Esophagus muscularis mucosa (tissue), 4 donors: ENCODE measurements around the gene CBFA2T2. TPM values are rescaled to one million over a fixed set of nuclear protein-coding genes. Genes with fewer than 3 reads are reported as not detected.
A peak's percentile ranks its signal among the peaks of the same experiment; 100 is the strongest.

ENCODE experiments used
- DNase-seq: peaks from one replicate; pipeline ENCODE4 v3.0.0-alpha.2; 2017; ENCODE audit errors: extremely low spot score
- H3K27ac ChIP-seq, 4 donors: fragments of 200-600 bp; sonication (generic); replicated peaks in 1 of 4; 1 replicate in 3 of 4; 2 replicates in 1 of 4; pipeline ENCODE4 v1.5.1; 2016 to 2019; ENCODE audit warnings: mild to moderate bottlenecking in 1 of 4
- H3K27me3 ChIP-seq, 4 donors: fragments of 200-600 bp; sonication (generic); one replicate each; pipeline versions ENCODE4 v1.5.1 to v1.6.0; 2016 to 2019
- H3K36me3 ChIP-seq, 4 donors: fragments of 200-600 bp; sonication (generic); one replicate each; pipeline ENCODE4 v1.5.1; 2016 to 2019
- H3K4me1 ChIP-seq, 4 donors: fragments of 200-600 bp; sonication (generic); one replicate each; pipeline ENCODE4 v1.5.1; 2016 to 2019
- H3K4me3 ChIP-seq, 4 donors: fragments of 200-600 bp; sonication (generic); 1 replicate in 2 of 4; 2 replicates in 2 of 4; pipeline ENCODE4 v1.5.1; 2016 to 2019; ENCODE audit warnings: mild to moderate bottlenecking in 4 of 4, moderate library complexity in 1 of 4
- H3K9me3 ChIP-seq, 4 donors: fragments of 200-600 bp; sonication (generic); 1 replicate in 3 of 4; 2 replicates in 1 of 4; pipeline ENCODE4 v1.5.1; 2016 to 2019
- CTCF ChIP-seq, 3 experiments: fragments of 200-600 bp in 2 of 3; fragments of 450-650 bp in 1 of 3; sonication (generic) in 2 of 3; IDR thresholded peaks; one replicate each; pipeline ENCODE4 v1.5.1; 2017 to 2019; ENCODE audit warnings: antibody characterized with exemption in 3 of 3, mild to moderate bottlenecking in 2 of 3, moderate library complexity in 1 of 3
- EP300 ChIP-seq: sonication (generic); formaldehyde crosslinking; IDR thresholded peaks from one replicate; pipeline ENCODE4 v1.6.1; 2017; ENCODE audit warnings: antibody characterized with exemption
- POLR2A ChIP-seq: fragments of 450-650 bp; IDR thresholded peaks from one replicate; pipeline ENCODE4 v1.6.1; 2017; ENCODE audit warnings: antibody characterized with exemption, moderate library complexity, mild to moderate bottlenecking, low read depth
- POLR2AphosphoS5 ChIP-seq, 2 donors: sonication (generic); formaldehyde crosslinking; IDR thresholded peaks; one replicate each; pipeline ENCODE4 v1.6.1; 2017; ENCODE audit warnings: antibody characterized with exemption in 2 of 2
- WGBS: methylation state at CpG from one replicate; pipeline ENCODE4 v1.1.5; 2018; 5-methylcytosine and 5-hydroxymethylcytosine counted together
- intact Hi-C: fragments of 100-400 bp; cut with DNase I; formaldehyde crosslinking; loops from one replicate; pipeline ENCODE4 v1.15.1; 2023
- total RNA-seq, 4 donors: library from RNA; depleted of rRNA; stranded (reverse); fragments of >200 nt; gene quantifications; one replicate each; pipeline versions ENCODE4 v1.1.0 to v1.2.1, GENCODE V29; 2016

Gene CBFA2T2
- total RNA-seq, 4 donors from 2014 or later, result 11.3 to 17.7 (median 14.6) TPM

- Histone ChIP-seq H3K9me3 (no peaks in the 10 kb centered on the region), H3K27me3 (no peaks in the 10 kb centered on the region), H3K4me1 (peaks cover 0 to 9% (median 2%) of the 10 kb centered on the region in 4 donors), H3K36me3 (no peaks in the 10 kb centered on the region), H3K4me3 (no peak overlapping the region), H3K27ac (no peak overlapping the region)
- intact Hi-C loops, result no loop called here
- peak; percentile 26 for DNase-seq
- 96% methylated on average over 4 of the region's 4 CpGs for WGBS
- no peak for TF ChIP-seq POLR2AphosphoS5 (IDR thresholded peaks at IDR 0.05)
- no peak for TF ChIP-seq EP300
- TF ChIP-seq POLR2A, result no peak
- no peak for TF ChIP-seq CTCF (IDR thresholded peaks at IDR 0.05)
These were observed 51.2 kb downstream of the CBFA2T2 start for GRCh38 chr20:33541074-33541473.

- TF ChIP-seq CTCF (IDR thresholded peaks at IDR 0.05) (no peak), POLR2A (no peak), EP300 (no peak), POLR2AphosphoS5 (IDR thresholded peaks at IDR 0.05) (no peak)
- WGBS, result 100% methylated on average over 1 of the region's 1 CpG
- intact Hi-C loops, result no loop called here
- Histone ChIP-seq H3K4me3 (no peak overlapping the region), H3K36me3 (no peaks in the 10 kb centered on the region), H3K9me3 (no peaks in the 10 kb centered on the region), H3K4me1 (peaks cover 0 to 9% (median 5%) of the 10 kb centered on the region in 4 donors), H3K27ac (no peak overlapping the region), H3K27me3 (no peaks in the 10 kb centered on the region)
- no peak for DNase-seq
These were observed 51.9 kb downstream of the CBFA2T2 start for GRCh38 chr20:33541797-33542196.

- H3K4me1 ChIP-seq, result peaks cover 0 to 8% (median 0%) of the 10 kb centered on the region in 4 donors
- H3K36me3 ChIP-seq, result peaks cover 0 to 3% (median 2%) of the 10 kb centered on the region in 4 donors
- intact Hi-C loops, result no loop called here
- TF ChIP-seq CTCF (IDR thresholded peaks at IDR 0.05) (no peak), EP300 (no peak), POLR2AphosphoS5 (IDR thresholded peaks at IDR 0.05) (no peak), POLR2A (no peak)
- no peak for DNase-seq
- H3K4me3 ChIP-seq, result no peak overlapping the region
- H3K9me3 ChIP-seq, result no peaks in the 10 kb centered on the region
- H3K27me3 ChIP-seq, result no peaks in the 10 kb centered on the region
- no peak overlapping the region for H3K27ac ChIP-seq
These were observed 55.9 kb downstream of the CBFA2T2 start for GRCh38 chr20:33545763-33546162.

GRCh38 chr20:33549229-33549999 lies 59.5 kb downstream of the CBFA2T2 start:
- Histone ChIP-seq H3K27me3 (no peaks in the 10 kb centered on the region), H3K9me3 (no peaks in the 10 kb centered on the region), H3K4me3 (no peak overlapping the region), H3K27ac (no peak overlapping the region), H3K4me1 (peaks cover 3 to 26% (median 23%) of the 10 kb centered on the region in 4 donors), H3K36me3 (peaks cover 0 to 11% (median 5%) of the 10 kb centered on the region in 4 donors)
- intact Hi-C loops, result no loop called here
- no peak for DNase-seq
- WGBS, result 98% methylated on average over 2 of the region's 2 CpGs
- TF ChIP-seq POLR2AphosphoS5 (IDR thresholded peaks at IDR 0.05), result no peak
- TF ChIP-seq POLR2A, result no peak
- no peak for TF ChIP-seq EP300
- TF ChIP-seq CTCF (IDR thresholded peaks at IDR 0.05), result no peak
